ENCODE measurements around the gene ZNF574.

- TF ChIP-seq CTCF (IDR thresholded peaks at IDR 0.05 in 2 of 3, conservative IDR thresholded peaks at IDR 0.05 in 1 of 3; ENCODE audit: borderline replicate concordance in 1 of 3, insufficient read depth in 1 of 3, low read depth in 2 of 3, low read length in 2 of 3): no peak
- no peak for TF ChIP-seq POLR2AphosphoS5 (IDR thresholded peaks at IDR 0.05; ENCODE audit: low read depth, low read length)
Observed at GRCh38 chr19:42062381-42062780, 13.6 kb upstream of the ZNF574 start.

Measured in HCT116 (cell line).